HepG2 (cell line): ENCODE results near the gene CCDC178. TPM values are rescaled to one million over a fixed set of nuclear protein-coding genes. Genes with fewer than 3 reads are reported as not detected.

ENCODE experiments used
- ATAC-seq: fragments of 200-7000 bp; cut with Tn5 transposase; 3 replicates; pipeline ENCODE4 v1.9.1; 2020; ENCODE audit warnings: mild to moderate bottlenecking, moderate library complexity
- BruUV-seq: library from RNA; stranded (reverse); fragments of 400-500 nt; replicated peaks from 2 replicates; lab custom pipeline; 2021; lab: Mats Ljungman, UMichigan
- CTCF ChIA-PET: fragments of 300-600 bp; formaldehyde crosslinking; extraction: SDS; loops from one replicate; lab custom pipeline; 2021; ENCODE audit warnings: low total read pairs, inconsistent platforms, low intra/inter-chr PET ratio; lab: Yijun Ruan, JAX
- POLR2A ChIA-PET: fragments of 350-600 bp; sonication (Branson Sonifier 250); formaldehyde crosslinking; loops from one replicate; lab custom pipeline; 2020; ENCODE audit warnings: antibody characterized with exemption, inconsistent platforms; lab: Yijun Ruan, JAX
- DNase-seq: peaks from one replicate; pipeline ENCODE4 v3.0.0-alpha.2; 2015; ENCODE audit warnings: low spot score
- FAIRE-seq: peaks from 3 replicates; lab custom pipeline; 2011; peaks lifted over from hg19 to GRCh38; lab: Jason Lieb, UNC
- H2AFZ ChIP-seq: one replicate; pipeline ENCODE4 v1.6.1; 2011; ENCODE audit warnings: low read length, inconsistent platforms
- H3K27ac ChIP-seq: fragments of 300-600 bp; 3 replicates; pipeline ENCODE4 v1.8.0; 2011; ENCODE audit warnings: mixed run types, mild to moderate bottlenecking, mixed read lengths, low read length, inconsistent platforms; ENCODE audit not compliant: insufficient read depth; ENCODE audit errors: extremely low read length
- H3K27me3 ChIP-seq, 2 experiments: fragments of 200-600 bp in 1 of 2; 2 replicates in 1 of 2; 3 replicates in 1 of 2; pipeline versions ENCODE4 v1.6.0 to v1.8.0; 2011; ENCODE audit warnings: low read length in 2 of 2, mild to moderate bottlenecking in 2 of 2, moderate library complexity in 2 of 2, inconsistent platforms in 1 of 2; ENCODE audit not compliant: insufficient read depth in 2 of 2, control insufficient read depth in 1 of 2
- H3K36me3 ChIP-seq, 2 experiments: fragments of 200-600 bp in 1 of 2; replicated peaks in 1 of 2; 2 replicates in 1 of 2; 3 replicates in 1 of 2; pipeline versions ENCODE4 v1.5.1 to v1.8.0; 2011; ENCODE audit warnings: low read length in 2 of 2, inconsistent platforms in 1 of 2; ENCODE audit not compliant: insufficient read depth in 2 of 2, control insufficient read depth in 1 of 2
- H3K4me1 ChIP-seq: 2 replicates; pipeline ENCODE4 v1.5.1; 2012; ENCODE audit warnings: low read length, inconsistent platforms; ENCODE audit not compliant: insufficient read depth
- H3K4me2 ChIP-seq: 2 replicates; pipeline ENCODE4 v1.6.0; 2011; ENCODE audit warnings: low read depth, low read length, inconsistent platforms
- H3K4me3 ChIP-seq, 3 experiments: fragments of 200-600 bp in 1 of 3; sonication (generic), shearing (Covaris generic) in 1 of 3; replicated peaks in 1 of 3; 2 replicates each; pipeline ENCODE4 v1.5.1; 2011 to 2016; ENCODE audit warnings: low read length in 3 of 3, inconsistent platforms in 2 of 3, low read depth in 2 of 3, mild to moderate bottlenecking in 2 of 3, control low read depth in 1 of 3, mixed read lengths in 1 of 3; ENCODE audit not compliant: insufficient read depth in 1 of 3
- H3K79me2 ChIP-seq: one replicate; pipeline ENCODE4 v1.6.1; 2011; ENCODE audit warnings: low read length, inconsistent platforms; ENCODE audit not compliant: insufficient read depth
- H3K9ac ChIP-seq: 2 replicates; pipeline ENCODE4 v1.6.0; 2011; ENCODE audit warnings: mild to moderate bottlenecking, low read depth, low read length, inconsistent platforms; ENCODE audit not compliant: insufficient read depth
- H3K9me3 ChIP-seq: 2 replicates; pipeline ENCODE4 v1.5.1; 2012; ENCODE audit warnings: mild to moderate bottlenecking, low read length
- H4K20me1 ChIP-seq: 2 replicates; pipeline ENCODE4 v1.6.0; 2011; ENCODE audit warnings: inconsistent platforms, mild to moderate bottlenecking, low read length, moderate library complexity; ENCODE audit not compliant: insufficient read depth
- E2F2 ChIP-seq: sonication (generic); formaldehyde crosslinking; IDR thresholded peaks from 2 replicates; pipeline ENCODE4 v1.4.0; 2020; ENCODE audit warnings: missing genetic modification reagents, borderline replicate concordance
- MBNL3 ChIP-seq: fragments of 250-450 bp; sonication (Bioruptor Pico); conservative IDR thresholded peaks from 2 replicates; pipeline ENCODE4 v1.8.0; 2022; ENCODE audit warnings: mild to moderate bottlenecking, inconsistent platforms
- ZFAT ChIP-seq: sonication (generic); formaldehyde crosslinking; conservative IDR thresholded peaks from 2 replicates; pipeline ENCODE4 v1.8.1; 2023; ENCODE audit warnings: missing genetic modification reagents, inconsistent platforms
- ZNF382 ChIP-seq: sonication (generic); formaldehyde crosslinking; IDR thresholded peaks from 2 replicates; pipeline ENCODE4 v1.5.0; 2020; ENCODE audit warnings: missing genetic modification reagents, mild to moderate bottlenecking, borderline replicate concordance
- WGBS: methylation state at CpG from one replicate; pipeline ENCODE4 v1.1.6; 2017; ENCODE audit warnings: low lambda C conversion rate; 5-methylcytosine and 5-hydroxymethylcytosine counted together
- in situ Hi-C: cut with HindIII; loops from 2 replicates; pipeline ENCODE4 v1.10.0; 2017; ENCODE audit warnings: low pct_unique_long_range_greater_than_20kb; ENCODE audit not compliant: extremely low pct_ligation_motif_present
- intact Hi-C: fragments of 100-400 bp; cut with micrococcal nuclease; formaldehyde crosslinking; loops from one replicate; pipeline ENCODE4 v1.10.0; 2022; ENCODE audit not compliant: unreplicated experiment
- polyA plus RNA-seq, 8 experiments: library from polyadenylated mRNA; depleted of rRNA in 3 of 8; stranded (reverse) in 7 of 8; unstranded in 1 of 8; fragments of >200 nt; fragmentation: Illumina TruSeq in 4 of 8; extraction: Trizol in 4 of 8; gene quantifications; 2 replicates each; pipeline versions ENCODE4 v1.2.1 to v1.2.3, GENCODE V29; 2011 to 2016; ENCODE audit warnings: low read depth in 4 of 8, missing spikeins in 1 of 8, mixed read lengths in 1 of 8; ENCODE audit not compliant: insufficient read depth in 1 of 8
- total RNA-seq, 5 experiments: library from RNA; depleted of rRNA; stranded (reverse); fragments of >200 nt; fragmentation: Illumina TruSeq; extraction: Trizol; gene quantifications; 2 replicates each; pipeline ENCODE4 v1.2.3, GENCODE V29; 2016; ENCODE audit warnings: low read depth in 1 of 5
- TF ChIP-seq, protein P1 (sequence below): IDR thresholded peaks from 2 replicates; pipeline ENCODE4 v1.6.1; 2016; ENCODE audit warnings: missing genetic modification reagents, missing compliant biosample characterization

Gene CCDC178
- total and polyA plus RNA-seq, 2 of the 13 experiments (the other 11 are each of a cell fraction or from before 2014, with no cell fraction given), result not detected

DNA sequence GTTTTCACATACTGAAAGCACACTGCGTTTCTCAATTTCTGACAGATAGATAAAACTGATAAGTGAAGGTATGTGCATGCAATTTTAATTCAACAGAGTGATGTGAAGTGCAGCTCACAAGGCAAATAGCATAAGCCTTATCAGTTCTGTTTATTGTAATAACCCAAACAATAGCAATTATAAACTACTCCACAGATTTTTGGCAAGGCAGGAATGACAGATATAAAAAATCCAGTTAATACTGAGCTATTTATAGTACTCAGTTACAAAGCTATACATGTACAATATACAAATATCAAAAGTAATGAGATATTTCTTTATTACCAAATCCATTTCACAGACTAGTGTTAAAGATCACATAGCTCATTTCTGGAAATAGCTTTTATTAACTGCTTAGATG lies 456.8 kb downstream of the CCDC178 start:
- 0% methylated on average over 1 of the region's 1 CpG for WGBS
- BruUV-seq, result no TSS peak
- no peaks in the 10 kb centered on the region for H3K4me1 ChIP-seq

DNA sequence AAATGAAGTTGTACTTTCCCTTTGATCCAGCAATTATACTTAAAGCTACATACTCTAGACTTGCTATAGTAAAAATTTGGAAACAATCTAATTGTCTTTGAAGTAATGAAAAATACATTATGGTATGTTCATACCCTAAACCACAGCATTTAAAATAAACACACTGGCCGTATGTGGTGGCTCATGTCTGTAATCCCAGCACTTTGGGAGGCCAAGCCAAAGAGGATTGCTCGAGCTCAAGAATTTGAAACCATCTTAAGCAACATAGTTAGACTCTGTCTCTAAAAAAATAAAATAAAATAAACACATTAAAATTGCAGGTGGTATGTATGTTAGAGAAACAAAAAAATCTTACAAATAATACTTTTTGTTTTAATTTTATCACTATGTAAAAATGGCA lies 459.6 kb downstream of the CCDC178 start:
- 8% methylated on average over 2 of the region's 2 CpGs for WGBS
- Histone ChIP-seq H3K4me2 (no peak overlapping the region), H3K9me3 (no peaks in the 10 kb centered on the region), H3K4me1 (no peaks in the 10 kb centered on the region), H3K27ac (no peak overlapping the region), H3K27me3 (no peaks in the 10 kb centered on the region), H3K36me3 (no peaks in the 10 kb centered on the region), H3K9ac (no peak overlapping the region), H4K20me1 (no peaks in the 10 kb centered on the region), H3K4me3 (no peak overlapping the region), H2AFZ (no peak overlapping the region), H3K79me2 (no peaks in the 10 kb centered on the region)
- BruUV-seq, result no TSS peak
- ChIA-PET POLR2A (no interaction called here), CTCF (no interaction called here)
- TF ChIP-seq ZNF382 (CRISPR knock-in tag), result no peak
- TF ChIP-seq ZFAT (CRISPR knock-in tag), result no peak
- in situ Hi-C loops, result no loop called here
- intact Hi-C loops, result no loop called here
- FAIRE-seq (no peak), ATAC-seq (no peak), DNase-seq (no peak)

More for the DNA sequence above, 456.8 kb downstream of the CCDC178 start:
- Histone ChIP-seq H3K27me3 (no peaks in the 10 kb centered on the region), H3K4me2 (no peak overlapping the region), H3K4me3 (no peak overlapping the region), H4K20me1 (no peaks in the 10 kb centered on the region), H3K9ac (no peak overlapping the region), H3K9me3 (no peaks in the 10 kb centered on the region), H3K27ac (no peak overlapping the region), H3K79me2 (no peaks in the 10 kb centered on the region), H3K36me3 (no peaks in the 10 kb centered on the region), H2AFZ (no peak overlapping the region)
- CTCF ChIA-PET, result no interaction called here
- no peak for TF ChIP-seq E2F2 (CRISPR knock-in tag)
- TF ChIP-seq, protein P1, sequence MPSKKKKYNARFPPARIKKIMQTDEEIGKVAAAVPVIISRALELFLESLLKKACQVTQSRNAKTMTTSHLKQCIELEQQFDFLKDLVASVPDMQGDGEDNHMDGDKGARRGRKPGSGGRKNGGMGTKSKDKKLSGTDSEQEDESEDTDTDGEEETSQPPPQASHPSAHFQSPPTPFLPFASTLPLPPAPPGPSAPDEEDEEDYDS (CRISPR knock-in tag), result no peak
- TF ChIP-seq MBNL3 (CRISPR knock-in tag), result no peak
- intact Hi-C loops, result no loop called here
- in situ Hi-C loops, result no loop called here
- no peak for ATAC-seq
- POLR2A ChIA-PET, result no interaction called here
- no peak for DNase-seq
- FAIRE-seq, result no peak
